Stimulated activated CD4-positive, alpha-beta T cell treated with anti-CD3 and anti-CD28 coated beads, Interleukin-12 subunit alpha, Interleukin-12 subunit beta, amount 100 ng/mL, for 4 hours (primary cell): Measurements from ENCODE around the gene TRIOBP.
"Not testable (repeated sequence)": the region's sequence is repeated elsewhere in the genome, so short reads cannot be mapped to it uniquely, and the experiment has no call there.

Source experiments
- DNase-seq: peaks from one replicate; pipeline ENCODE4 v3.0.0-alpha.2; 2020

TRIOBP gene

DNA sequence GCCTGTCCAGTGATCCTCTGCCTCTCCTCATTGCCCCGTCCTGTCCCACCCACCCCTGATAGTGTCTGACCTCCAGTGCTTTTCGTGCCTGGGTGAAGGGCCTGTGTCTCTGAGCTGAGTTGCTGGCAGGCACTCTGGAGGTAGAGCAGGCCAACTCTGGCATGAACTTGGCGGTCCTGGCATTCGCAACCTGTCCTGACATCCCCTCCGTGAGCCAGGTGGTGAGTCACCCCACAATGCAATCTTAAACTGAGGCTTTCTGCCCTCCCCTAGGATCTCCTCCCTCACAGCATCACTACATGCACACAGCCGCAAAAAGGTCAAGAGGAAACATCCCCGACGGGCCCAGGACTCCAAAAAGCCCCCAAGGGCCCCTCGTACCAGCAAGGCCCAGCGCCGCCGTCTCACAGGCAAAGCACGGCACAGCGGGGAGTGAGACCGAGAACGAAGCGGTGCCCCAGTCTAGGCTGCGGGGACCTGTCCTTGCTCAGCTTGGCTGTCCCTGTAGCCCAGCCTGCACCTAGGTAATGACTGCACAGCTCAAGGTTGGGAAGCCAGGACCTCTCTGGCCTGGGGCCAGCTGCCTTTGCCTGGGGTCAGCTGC lies 5.8 kb upstream of the TRIOBP start:
- DNase-seq = no peak

GRCh38 chr22:37692627-37693285 lies 4.1 kb upstream of the TRIOBP start:
- no peak for DNase-seq

GRCh38 chr22:37694131-37694530 lies 2.7 kb upstream of the TRIOBP start:
- not testable (repeated sequence) for DNase-seq

GRCh38 chr22:37696260-37696656 lies 590 bp upstream of the TRIOBP start:
- DNase-seq = not testable (repeated sequence)

DNA sequence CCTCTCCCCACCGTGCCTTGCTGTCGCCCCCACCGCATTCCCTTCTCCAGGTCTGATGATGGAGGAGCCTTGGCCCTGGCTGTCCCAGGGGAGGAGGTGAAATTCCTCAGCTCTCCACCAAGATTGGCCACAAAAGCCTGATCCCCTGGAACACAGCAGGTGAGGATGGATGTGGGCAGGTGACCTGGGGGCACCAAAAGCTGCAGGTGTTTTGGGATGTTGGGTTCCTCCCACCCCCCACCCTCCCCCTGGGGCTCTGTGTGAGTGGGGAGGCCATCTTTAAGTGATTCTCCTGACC lies 639 bp downstream of the TRIOBP start:
- DNase-seq = no peak

GRCh38 chr22:37701141-37701786 lies 4.4 kb downstream of the TRIOBP start:
- DNase-seq = no peak

DNA sequence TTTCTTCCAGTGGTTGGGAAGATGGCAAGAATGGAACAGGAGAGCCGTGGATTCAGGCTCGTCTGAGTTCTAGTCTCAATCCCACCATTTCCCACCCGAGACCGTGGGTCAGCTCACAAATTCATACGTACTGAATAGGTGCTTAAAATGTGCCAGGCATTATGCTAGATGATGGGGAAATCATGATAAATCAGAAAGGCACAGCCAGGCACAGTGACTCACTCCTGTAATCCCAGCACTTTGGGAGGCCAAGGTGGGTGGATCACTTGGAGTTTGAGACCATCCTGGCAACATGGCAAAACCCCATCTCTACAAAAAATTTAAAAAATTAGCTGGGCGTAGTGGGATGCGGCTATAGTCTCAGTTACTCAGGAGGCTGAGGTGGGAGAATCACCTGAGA lies 7.1 kb downstream of the TRIOBP start:
- DNase-seq = no peak

- DNase-seq = no peak
These were observed 7.8 kb downstream of the TRIOBP start for GRCh38 chr22:37704645-37705044.

GRCh38 chr22:37705205-37705604 lies 8.4 kb downstream of the TRIOBP start:
- DNase-seq = no peak

GRCh38 chr22:37708580-37709444 lies 12.0 kb downstream of the TRIOBP start:
- DNase-seq = no peak

DNA sequence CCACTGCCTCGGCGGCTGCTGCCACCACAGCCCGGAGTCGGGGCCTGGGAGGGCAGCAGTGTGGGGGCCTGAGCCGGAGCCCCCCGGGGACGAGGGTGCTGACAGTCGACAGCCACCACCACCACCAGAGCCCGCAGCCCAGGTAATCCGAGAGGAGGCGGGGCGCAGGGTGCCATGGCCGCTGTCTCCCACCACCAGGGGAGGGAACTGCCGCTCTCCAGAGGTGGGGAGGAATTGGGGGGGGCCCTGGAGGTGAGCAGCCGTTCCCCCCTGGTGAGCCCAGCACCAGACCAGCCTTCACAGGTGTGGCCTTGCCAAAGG lies 12.6 kb downstream of the TRIOBP start:
- DNase-seq = no peak

DNA sequence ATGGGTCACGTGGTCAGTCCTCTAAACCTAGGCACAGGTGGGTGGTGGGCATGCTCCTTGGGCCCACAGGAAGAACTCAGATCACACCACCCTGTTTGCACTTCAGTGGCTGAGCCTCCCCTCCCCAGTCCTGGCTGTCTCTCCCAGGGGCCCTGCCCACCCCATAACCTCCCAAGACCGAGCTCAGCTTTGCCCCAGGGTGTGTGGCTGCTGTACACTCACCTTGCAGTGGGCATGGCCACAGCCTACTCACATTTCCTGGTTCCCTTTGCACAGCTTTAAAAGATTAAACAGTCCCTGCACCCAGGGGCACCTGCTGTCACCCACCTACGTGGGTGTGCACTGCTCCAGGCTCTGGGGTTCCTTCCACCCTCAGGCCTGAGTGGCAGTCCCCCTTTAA lies 13.8 kb downstream of the TRIOBP start:
- no peak for DNase-seq

DNA sequence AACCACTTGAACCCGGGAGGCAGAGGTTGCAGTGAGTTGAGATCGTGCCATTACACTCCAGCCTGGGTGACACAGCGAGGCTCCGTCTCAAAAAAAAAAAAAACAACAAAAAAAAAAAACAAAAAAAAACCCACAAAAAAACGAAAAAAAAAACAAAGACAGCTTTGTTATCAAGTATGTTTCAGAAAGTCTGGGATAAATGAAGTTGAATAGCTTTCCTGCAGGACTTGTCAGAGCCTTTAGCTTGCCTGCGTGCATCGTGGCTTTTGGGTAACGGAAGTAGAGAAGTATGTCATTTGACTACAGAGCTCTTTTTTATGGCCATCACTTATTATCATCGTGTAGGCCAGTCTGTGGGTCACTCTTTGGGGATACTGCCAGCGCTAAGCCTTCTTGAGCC lies 14.6 kb downstream of the TRIOBP start:
- no peak for DNase-seq

GRCh38 chr22:37713761-37714160 lies 16.9 kb downstream of the TRIOBP start:
- no peak for DNase-seq

- DNase-seq = no peak
These were observed 17.8 kb downstream of the TRIOBP start for GRCh38 chr22:37714634-37715033.

DNA sequence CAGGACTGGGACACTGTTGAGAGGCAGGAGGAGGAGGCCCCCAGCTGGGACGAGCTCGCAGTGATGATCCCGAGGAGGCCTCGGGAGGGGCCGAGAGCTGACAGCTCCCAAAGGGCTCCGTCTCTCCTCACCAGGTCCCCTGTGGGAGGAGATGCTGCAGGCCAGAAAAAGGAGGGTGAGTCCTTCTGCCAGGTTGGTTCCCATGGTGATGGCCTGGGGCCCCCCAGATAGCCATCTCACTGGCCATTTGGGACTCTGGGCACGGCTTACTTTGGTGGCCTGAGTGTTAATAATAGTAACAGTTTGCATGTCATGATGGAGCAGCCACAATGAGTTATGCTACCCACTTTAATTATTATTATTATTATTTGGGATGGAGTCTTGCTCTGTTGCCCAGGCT lies 18.9 kb downstream of the TRIOBP start:
- DNase-seq = no peak

DNA sequence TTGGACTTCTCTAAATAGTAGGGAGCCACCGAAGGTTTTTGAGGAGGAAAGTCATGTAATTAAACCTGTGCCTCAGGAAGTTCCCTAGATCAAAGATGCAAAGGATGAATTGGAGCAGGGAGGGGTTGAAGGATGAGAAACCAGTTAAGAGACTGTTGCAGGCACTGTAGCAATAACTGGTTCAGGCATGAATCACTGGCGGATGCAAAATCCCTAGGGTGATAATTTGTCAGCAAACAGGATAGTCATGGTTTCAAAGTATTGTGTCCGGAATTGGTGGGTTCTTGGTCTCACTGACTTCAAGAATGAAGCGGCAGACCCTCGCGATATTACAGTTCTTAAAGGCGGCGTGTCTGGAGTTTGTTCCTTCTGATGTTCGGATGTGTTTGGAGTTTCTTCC lies 19.9 kb downstream of the TRIOBP start:
- no peak for DNase-seq

GRCh38 chr22:37717235-37717634 lies 20.4 kb downstream of the TRIOBP start:
- not testable (repeated sequence) for DNase-seq

- DNase-seq = not testable (repeated sequence)
These were observed 21.0 kb downstream of the TRIOBP start for GRCh38 chr22:37717746-37718305.

DNA sequence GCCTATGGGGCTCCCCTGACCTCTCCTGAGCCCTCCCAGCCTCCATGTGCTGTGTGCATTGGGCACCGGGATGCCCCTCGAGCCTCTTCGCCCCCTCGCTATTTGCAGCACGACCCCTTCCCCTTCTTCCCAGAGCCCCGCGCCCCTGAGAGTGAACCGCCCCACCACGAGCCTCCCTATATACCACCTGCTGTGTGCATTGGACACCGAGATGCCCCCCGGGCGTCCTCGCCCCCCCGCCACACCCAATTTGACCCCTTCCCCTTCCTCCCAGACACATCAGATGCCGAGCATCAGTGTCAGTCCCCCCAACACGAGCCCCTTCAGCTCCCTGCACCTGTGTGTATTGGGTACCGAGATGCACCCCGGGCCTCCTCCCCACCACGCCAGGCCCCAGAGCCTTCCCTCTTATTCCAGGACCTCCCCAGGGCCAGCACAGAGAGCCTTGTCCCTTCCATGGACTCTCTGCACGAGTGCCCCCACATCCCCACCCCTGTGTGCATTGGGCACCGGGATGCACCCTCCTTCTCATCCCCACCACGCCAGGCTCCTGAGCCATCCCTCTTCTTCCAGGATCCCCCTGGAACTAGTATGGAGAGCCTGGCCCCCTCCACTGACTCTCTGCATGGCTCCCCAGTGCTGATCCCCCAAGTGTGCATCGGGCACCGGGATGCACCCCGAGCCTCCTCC lies 28.8 kb downstream of the TRIOBP start:
- no peak for DNase-seq

GRCh38 chr22:37726241-37726887 lies 29.5 kb downstream of the TRIOBP start:
- no peak for DNase-seq

- DNase-seq = no peak
These were observed 31.8 kb downstream of the TRIOBP start for GRCh38 chr22:37728620-37729019.
